HS-27A (cell line): ENCODE measurements around the gene ROMO1.
"Not testable (repeated sequence)": the region's sequence is repeated elsewhere in the genome, so short reads cannot be mapped to it uniquely, and the experiment has no call there.

Experiments
- DNase-seq: peaks from one replicate; pipeline ENCODE4 v3.0.0-alpha.2; 2012; ENCODE audit warnings: low read depth, missing footprints

ROMO1 gene

GRCh38 chr20:35710884-35711587 lies 11.8 kb downstream of the ROMO1 start:
- DNase-seq: no peak

- DNase-seq: no peak
Measured at GRCh38 chr20:35711588-35712209, 12.5 kb downstream of the ROMO1 start.

GRCh38 chr20:35713120-35713519 lies 13.9 kb downstream of the ROMO1 start:
- not testable (repeated sequence) for DNase-seq

DNA sequence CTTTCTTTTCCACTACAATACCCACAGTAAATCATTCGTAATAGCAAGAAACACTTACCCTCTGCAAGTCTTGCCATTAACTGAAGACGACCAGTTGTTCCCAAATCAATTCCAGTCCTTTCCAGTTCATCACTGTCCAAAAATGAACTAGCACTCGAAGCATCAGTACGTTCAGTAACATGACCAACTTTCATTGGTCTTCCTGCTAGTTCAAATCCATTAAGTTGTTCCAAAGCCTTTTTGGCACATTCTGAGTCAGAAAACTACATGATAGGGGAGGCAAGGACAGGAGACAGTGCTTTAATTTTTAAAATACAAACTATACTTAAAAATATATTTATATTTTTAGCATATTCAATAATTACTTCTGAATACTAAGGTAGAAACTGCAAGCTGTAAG lies 14.9 kb downstream of the ROMO1 start:
- no peak for DNase-seq

GRCh38 chr20:35715652-35716051 lies 16.4 kb downstream of the ROMO1 start:
- no peak for DNase-seq

DNA sequence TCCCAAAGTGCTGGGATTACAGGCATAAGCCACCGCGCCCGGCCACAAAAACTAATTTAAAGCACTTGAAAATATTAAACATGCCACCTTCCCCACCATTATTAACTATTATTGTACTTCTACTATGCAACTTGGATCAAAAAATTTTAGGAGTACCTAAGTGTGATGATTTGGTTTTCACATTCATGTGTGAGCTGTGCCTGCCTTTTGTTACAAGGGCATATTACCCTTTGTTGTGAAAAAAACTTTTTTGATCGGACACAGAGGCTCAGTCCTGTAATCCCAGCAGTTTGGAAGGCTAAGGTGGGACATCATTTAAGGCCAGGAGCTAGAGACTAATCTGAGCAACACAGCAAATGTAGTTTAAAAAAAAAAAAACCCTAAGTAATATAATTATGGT lies 17.1 kb downstream of the ROMO1 start:
- no peak for DNase-seq

DNA sequence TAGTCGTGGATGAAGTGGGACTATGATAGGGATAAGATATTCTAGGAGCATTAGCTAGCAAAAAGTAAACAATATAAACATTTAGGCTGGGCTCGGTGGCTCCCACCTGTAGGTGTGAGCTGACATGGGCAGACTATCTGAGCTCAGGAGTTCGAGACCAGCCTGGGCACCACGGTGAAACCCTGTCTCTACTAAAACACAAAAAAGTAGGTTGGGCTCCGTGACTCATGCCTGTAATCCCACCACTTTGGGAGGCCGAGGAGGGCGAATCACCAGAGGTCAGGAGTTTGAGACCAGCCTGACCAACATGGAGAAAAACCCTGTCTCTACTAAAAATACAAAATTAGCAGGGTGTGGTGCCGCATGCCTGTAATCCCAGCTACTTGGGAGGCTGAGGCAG lies 19.1 kb downstream of the ROMO1 start:
- DNase-seq: not testable (repeated sequence)

- DNase-seq: no peak
Measured at GRCh38 chr20:35718972-35719635, 19.9 kb downstream of the ROMO1 start.

- DNase-seq: no peak
Measured at GRCh38 chr20:35719717-35720116, 20.5 kb downstream of the ROMO1 start.

GRCh38 chr20:35720165-35721123 lies 21.2 kb downstream of the ROMO1 start:
- DNase-seq: no peak

DNA sequence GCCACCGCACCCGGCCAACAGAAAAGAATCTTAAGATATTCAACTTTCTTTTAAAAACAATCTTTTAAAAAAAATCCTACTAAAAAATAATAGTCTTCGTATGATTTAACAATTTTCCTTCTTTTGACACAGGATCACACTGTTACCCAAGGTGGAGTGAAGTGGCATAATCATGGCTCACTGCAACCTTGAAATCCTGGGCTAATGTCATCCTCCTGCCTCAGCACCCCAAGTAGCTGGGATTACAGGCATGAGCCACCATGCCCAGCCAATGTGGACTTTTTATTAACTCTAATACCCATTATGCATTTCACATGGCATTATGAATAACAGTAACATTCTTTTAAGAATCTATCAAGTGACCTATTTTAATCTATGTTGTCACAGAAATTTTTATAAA lies 22.0 kb downstream of the ROMO1 start:
- DNase-seq: no peak

DNA sequence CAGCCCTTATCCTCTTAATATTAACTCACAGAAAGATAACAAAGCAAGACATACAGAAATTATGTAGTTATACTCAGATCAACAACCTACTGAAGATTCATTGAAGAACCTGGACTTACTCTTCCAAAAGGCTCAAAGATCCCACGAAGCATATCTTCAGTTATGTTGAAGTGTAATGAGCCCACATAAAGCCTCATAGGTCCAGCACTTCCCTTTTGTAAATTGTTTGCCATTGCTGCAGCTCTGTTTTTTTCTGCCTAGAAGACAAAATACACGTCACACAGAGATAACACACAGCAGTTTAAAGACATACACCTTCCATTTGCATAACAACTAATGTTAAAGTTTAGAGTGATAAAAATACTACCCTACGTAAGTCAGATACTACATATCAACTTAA lies 22.4 kb downstream of the ROMO1 start:
- DNase-seq: no peak

GRCh38 chr20:35723275-35723639 lies 24.1 kb downstream of the ROMO1 start:
- not testable (repeated sequence) for DNase-seq

DNA sequence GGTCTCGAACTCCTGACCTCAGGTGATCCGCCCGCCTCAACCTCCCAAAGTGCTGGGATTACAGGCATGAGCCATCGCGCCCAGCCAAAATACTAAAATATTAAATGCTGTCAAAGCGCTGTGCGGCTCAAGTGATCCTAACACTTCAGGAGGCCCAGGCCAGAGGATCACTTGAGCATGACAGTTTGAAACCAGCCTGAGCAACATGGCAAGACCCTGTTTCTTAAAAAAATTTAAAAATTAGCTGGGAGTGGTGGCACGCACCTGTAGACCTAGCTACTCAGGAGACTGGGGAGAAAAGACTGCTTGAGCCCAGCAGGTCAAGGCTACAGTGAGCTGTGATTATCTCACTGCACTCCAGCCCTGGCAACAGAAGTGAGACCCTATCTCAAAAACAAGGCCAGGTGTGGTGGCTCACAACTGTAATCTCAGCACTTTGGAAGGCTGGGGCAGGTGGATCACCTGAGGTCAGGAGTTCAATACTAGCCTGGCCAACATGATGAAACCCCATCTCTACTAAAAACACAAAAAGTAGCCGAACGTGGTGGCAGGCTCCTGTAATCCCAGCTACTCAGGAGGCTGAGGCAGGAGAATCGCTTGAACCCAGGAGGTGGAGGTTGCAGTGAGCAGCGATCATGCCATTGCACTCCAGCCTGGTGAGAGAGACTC lies 24.6 kb downstream of the ROMO1 start:
- DNase-seq: not testable (repeated sequence)

DNA sequence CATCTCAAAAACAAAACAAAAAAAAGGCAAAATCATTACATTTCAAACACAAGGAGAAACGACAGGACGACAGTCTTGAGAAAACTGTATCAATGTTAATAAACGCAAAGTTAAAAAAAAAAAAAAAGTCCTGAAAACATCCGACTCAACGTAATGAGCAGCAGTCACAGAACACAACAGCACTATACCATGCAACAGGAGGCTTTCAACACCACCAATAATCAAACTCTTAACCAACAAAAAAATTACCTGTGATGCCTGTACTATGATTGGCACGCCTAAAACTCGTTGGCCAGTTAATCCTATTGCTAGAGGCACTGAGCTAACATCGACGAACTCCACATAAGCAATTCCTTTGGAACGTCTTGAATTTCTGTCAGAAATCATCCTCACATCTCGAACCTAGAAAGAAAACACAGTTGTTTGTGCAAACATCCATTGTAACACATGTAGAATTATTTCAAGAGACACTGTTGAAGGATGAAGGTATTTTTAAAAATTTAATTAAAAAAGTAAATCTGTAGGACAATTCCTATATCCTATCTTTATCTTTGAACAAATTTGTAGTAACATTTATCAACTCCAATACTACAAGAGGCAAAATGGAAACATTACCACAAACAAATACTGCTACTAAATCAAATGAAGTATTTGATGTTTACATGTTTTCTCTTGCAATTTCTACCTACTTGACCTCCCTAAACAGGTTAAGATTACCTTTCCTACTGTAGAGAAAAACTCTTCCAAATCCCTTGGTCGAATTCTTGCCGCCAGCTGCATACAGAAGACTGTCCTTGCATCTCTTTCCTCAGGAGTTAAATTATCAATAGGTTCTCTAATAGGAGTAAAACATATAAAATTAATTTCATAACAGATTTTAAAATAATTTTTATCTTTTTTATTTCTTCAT lies 25.4 kb downstream of the ROMO1 start:
- DNase-seq: no peak

DNA sequence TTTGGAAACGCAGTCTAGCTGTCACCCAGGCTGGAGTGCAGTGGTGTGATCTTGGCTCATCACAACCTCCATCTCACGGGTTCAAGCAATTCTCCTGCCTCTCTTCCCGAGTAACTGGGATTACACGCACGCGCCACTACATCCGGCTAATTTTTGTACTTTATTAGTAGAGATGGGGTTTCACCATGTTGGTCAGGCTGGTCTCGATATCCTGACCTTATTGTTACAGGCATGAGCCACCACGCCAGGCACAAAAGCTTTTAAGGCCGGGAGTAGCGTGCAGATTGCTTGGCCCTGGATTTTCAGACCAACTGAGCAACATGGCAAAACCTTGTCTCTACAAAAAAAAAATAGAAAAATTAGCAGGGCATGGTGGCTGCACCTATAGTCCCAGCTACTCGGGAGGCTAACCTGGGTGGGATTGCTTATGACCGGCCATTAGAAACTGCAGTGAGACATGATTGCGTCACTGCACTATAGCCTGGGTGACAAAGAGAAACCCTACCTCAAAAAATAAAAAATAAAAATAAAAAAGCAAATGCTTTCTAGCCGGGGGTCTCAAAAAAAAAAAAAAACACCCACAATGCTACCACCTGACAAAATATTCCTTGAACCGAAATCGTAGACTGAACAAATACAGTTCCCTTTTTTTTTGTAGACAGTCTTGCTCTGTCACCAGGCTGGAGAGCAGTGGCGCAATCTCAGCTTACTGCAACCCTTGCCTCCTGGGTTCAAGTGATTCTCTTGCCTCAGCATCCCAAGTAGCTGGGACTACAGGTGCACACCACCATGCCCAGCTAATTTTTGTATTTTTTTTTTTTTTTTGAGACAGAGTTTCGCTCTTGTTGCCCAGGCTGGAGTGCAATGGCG lies 27.9 kb downstream of the ROMO1 start:
- DNase-seq: no peak

DNA sequence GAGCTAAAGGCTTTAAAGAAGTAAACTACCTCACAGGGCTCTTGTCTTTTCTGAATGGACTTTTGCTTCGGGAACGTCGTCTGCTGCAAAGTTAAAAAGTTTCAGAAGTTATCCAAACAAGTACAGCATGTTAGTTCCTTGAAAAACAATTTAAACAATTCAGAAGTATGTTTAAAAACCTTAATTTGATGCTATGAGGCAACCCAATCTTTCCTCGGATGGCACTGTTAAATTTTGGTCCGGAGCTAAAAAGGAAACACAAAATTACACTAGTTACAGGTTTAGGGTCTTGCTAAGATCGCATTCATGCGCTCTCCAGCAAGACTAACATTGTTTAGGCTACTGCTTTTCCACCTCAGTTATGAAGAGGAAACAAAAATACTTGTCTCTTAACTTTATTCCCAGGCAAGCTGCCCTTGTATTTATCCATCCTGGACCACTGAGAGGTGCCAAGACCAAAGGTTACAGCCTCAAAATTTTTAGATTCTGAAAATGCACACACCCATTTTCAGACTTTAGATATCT lies 30.1 kb downstream of the ROMO1 start:
- no peak for DNase-seq

DNA sequence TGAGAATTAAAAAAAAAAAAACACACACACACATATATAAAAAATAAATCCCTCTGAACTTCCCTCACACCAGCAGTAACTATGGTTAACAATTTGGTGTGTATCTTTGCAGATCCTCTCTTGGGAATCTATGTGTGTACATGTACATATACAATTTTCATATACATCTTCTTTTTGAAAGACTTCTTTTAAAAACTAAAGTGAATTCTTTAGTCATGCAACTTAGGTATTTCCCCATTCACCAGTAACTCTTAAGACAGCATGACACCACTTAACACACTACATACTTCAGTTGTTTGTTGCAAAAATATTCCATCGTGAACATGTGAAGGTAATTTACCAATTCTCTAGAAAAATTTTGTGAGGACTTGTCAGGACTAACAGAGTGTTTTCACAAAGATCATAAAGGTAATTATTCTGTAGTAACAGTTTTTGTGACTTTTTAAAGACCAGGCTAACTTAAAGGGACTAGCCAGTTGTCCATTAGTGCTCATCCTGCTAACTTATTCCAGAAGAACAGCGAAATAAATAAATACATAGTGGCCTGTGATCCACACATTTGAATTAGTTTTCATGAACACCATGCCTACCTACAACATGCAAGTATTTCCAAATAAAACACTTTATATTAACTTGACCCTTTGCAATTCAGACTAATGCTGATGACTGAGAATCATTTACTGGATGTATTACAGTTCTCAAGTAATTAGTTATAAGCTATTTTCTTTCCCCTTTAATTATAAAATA lies 30.8 kb downstream of the ROMO1 start:
- no peak for DNase-seq
